NT2/D1 (cell line): Measurements from ENCODE around the gene RBP3.

Experiments
- SUZ12 ChIP-seq: IDR thresholded peaks from 2 replicates; pipeline ENCODE4 v1.6.1; 2011; ENCODE audit not compliant: insufficient read length, insufficient read depth; ENCODE audit errors: extremely low read depth
- YY1 ChIP-seq: IDR thresholded peaks from 2 replicates; pipeline ENCODE4 v1.6.1; 2011; ENCODE audit not compliant: insufficient read length, insufficient read depth

DNA sequence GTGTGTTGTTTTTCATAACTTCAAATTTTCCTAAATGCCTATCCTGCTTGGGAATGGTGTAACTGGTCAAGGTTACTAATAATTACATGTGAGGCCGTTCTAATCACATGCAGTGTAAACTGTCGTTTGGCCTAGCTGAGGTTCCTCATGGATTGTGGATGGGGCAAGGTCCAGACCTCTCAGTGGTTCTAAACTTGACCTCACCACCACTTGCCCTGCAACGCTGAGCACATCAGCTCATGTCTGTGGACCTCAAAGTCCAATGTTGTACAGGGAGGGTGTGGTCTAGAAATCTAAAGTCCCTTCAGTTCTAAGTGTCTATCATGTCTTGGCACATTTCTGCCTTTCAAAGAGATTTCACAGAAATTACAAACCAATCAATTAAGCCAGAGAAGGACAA lies 15.6 kb downstream of the RBP3 start:
- TF ChIP-seq YY1 (no peak), SUZ12 (no peak)
